Measurements from ENCODE around the gene OBSCN. TPM values are rescaled to one million over a fixed set of nuclear protein-coding genes. Genes with fewer than 3 reads are reported as not detected.

The OBSCN gene
- total and polyA plus RNA-seq, 2 of the 13 experiments (the other 11 are each of a cell fraction or from before 2014, with no cell fraction given), result 0.20 TPM

- Histone ChIP-seq H2AFZ (ENCODE audit: low read length) (no peak overlapping the region), H3K27me3 (ENCODE audit: control insufficient read depth in 1 of 2, insufficient read depth in 2 of 2, low read length in 2 of 2) (no peaks in the 10 kb centered on the region; a peak in 1 of 5 replicates), H4K20me1 (ENCODE audit: insufficient read depth, low read length) (no peaks in the 10 kb centered on the region), H3K9ac (ENCODE audit: insufficient read depth, low read depth, low read length) (0 out of 2 replicates have a peak overlapping the region, but pooled peaks have one; percentile 17), H3K4me3 (replicated peaks in 1 of 3; ENCODE audit: insufficient read depth in 1 of 3, low read depth in 2 of 3, low read length in 3 of 3) (peak overlapping the region in 1 of 3 experiments; percentile 42; a peak in 1 of 6 replicates), H3K4me2 (ENCODE audit: low read depth, low read length) (peak overlapping the region; percentile 21), H3K27ac (ENCODE audit: extremely low read length, insufficient read depth, low read length) (no peak overlapping the region), H3K36me3 (replicated peaks in 1 of 2; ENCODE audit: control insufficient read depth in 1 of 2, insufficient read depth in 2 of 2, low read length in 2 of 2) (no peaks in the 10 kb centered on the region), H3K79me2 (ENCODE audit: insufficient read depth, low read length) (peaks cover 5% of the 10 kb centered on the region), H3K4me1 (ENCODE audit: insufficient read depth, low read length) (peaks cover 62% of the 10 kb centered on the region), H3K9me3 (ENCODE audit: low read length) (no peaks in the 10 kb centered on the region)
- 61% methylated on average over 6 of the region's 14 CpGs for WGBS (ENCODE audit: low lambda C conversion rate)
- POLR2A ChIA-PET, result no interaction called here
- CTCF ChIA-PET (ENCODE audit: low intra/inter-chr PET ratio, low total read pairs), result no interaction called here
- intact Hi-C loops (cut with micrococcal nuclease; ENCODE audit: unreplicated experiment), result no loop called here
- DNase-seq (ENCODE audit: low spot score) (no peak), ATAC-seq (no peak), FAIRE-seq (no peak)
- in situ Hi-C loops (cut with HindIII; ENCODE audit: extremely low pct_ligation_motif_present, low pct_unique_long_range_greater_than_20kb), result no loop called here
- BruUV-seq (replicated peaks), result no TSS peak
- TF ChIP-seq AKAP8 (CRISPR knock-in tag; IDR thresholded peaks at IDR 0.05) (peak; percentile 20; the same call in 1 of the 2 replicates), ZBTB33 (CRISPR knock-in tag; IDR thresholded peaks at IDR 0.05) (peak; percentile 68; the same call in 1 of the 2 replicates), AGO2 (optimal IDR thresholded peaks at IDR 0.05; ENCODE audit: low read depth, low read length) (peak; percentile 60), SKIL (CRISPR knock-in tag; IDR thresholded peaks at IDR 0.05; ENCODE audit: borderline replicate concordance) (no peak), MTF1 (CRISPR knock-in tag; IDR thresholded peaks at IDR 0.05) (no peak), NR2F6 (IDR thresholded peaks at IDR 0.05) (no peak), NR2F6 (CRISPR knock-in tag; IDR thresholded peaks at IDR 0.05) (no peak), AGO1 (IDR thresholded peaks at IDR 0.05; ENCODE audit: low read depth, low read length, poor library complexity, severe bottlenecking) (peak; percentile 75), ZKSCAN1 (IDR thresholded peaks at IDR 0.05; ENCODE audit: low read length) (no peak), PATZ1 (CRISPR knock-in tag; IDR thresholded peaks at IDR 0.05) (0 out of 2 replicates have a peak, but pooled peaks have one; percentile 39)
Observed at GRCh38 chr1:228162286-228163006, 45.4 kb upstream of the OBSCN start.
